SK-N-SH (cell line): ENCODE results near the gene CALCB. TPM values are rescaled to one million over a fixed set of nuclear protein-coding genes. Genes with fewer than 3 reads are reported as not detected.

Source experiments
- CTCF ChIA-PET: fragments of 300-600, 350-600 bp; formaldehyde crosslinking; extraction: SDS; loops from one replicate; lab custom pipeline; 2021; lab: Yijun Ruan, JAX
- POLR2A ChIA-PET: fragments of 350-600 bp; sonication (Branson Sonifier 250); formaldehyde crosslinking; extraction: SDS; loops from one replicate; lab custom pipeline; 2020; ENCODE audit warnings: antibody characterized with exemption, inconsistent platforms; lab: Yijun Ruan, JAX
- DNase-seq: peaks from one replicate; pipeline ENCODE4 v3.0.0; 2012
- H2AFZ ChIP-seq: fragments of 200-600 bp; sonication (generic); 2 replicates; pipeline ENCODE4 v1.8.1; 2016; ENCODE audit warnings: antibody characterized with exemption, mild to moderate bottlenecking, low read depth
- H3F3A ChIP-seq: fragments of 200-600 bp; sonication (generic); replicated peaks from 2 replicates; pipeline ENCODE3; 2016; ENCODE audit warnings: antibody characterized with exemption, mild to moderate bottlenecking; ENCODE audit not compliant: insufficient read depth
- H3K27ac ChIP-seq, 2 experiments: fragments of 200-500 bp in 1 of 2; fragments of 200-600 bp in 1 of 2; sonication (Bioruptor generic) in 1 of 2; sonication (generic), shearing (Covaris generic) in 1 of 2; 2 replicates each; pipeline versions ENCODE4 v1.5.1 to v1.6.1; 2014 to 2016; ENCODE audit warnings: low read depth in 2 of 2, inconsistent platforms in 1 of 2, low read length in 1 of 2, mild to moderate bottlenecking in 1 of 2, mixed read lengths in 1 of 2
- H3K27me3 ChIP-seq: fragments of 200-600 bp; sonication (generic), shearing (Covaris generic); 2 replicates; pipeline ENCODE4 v1.6.1; 2016; ENCODE audit warnings: mixed run types; ENCODE audit not compliant: insufficient read depth
- H3K36me3 ChIP-seq, 2 experiments: fragments of 200-500 bp in 1 of 2; fragments of 200-600 bp in 1 of 2; sonication (Bioruptor generic) in 1 of 2; sonication (generic) in 1 of 2; replicated peaks in 1 of 2; 2 replicates each; pipeline versions ENCODE3 to v1.5.1; 2014 to 2016; ENCODE audit warnings: low read length in 1 of 2, mild to moderate bottlenecking in 1 of 2; ENCODE audit not compliant: insufficient read depth in 2 of 2, control insufficient read depth in 1 of 2
- H3K4me1 ChIP-seq, 2 experiments: fragments of 200-500 bp in 1 of 2; fragments of 200-600 bp in 1 of 2; sonication (Bioruptor generic) in 1 of 2; sonication (generic), shearing (Covaris generic) in 1 of 2; 2 replicates each; pipeline versions ENCODE4 v1.5.1 to v1.6.1; 2014 to 2016; ENCODE audit warnings: low read depth in 1 of 2, low read length in 1 of 2, mixed run types in 1 of 2; ENCODE audit not compliant: insufficient read depth in 2 of 2, control insufficient read depth in 1 of 2
- H3K4me2 ChIP-seq: fragments of 200-600 bp; sonication (generic), shearing (Covaris generic); 2 replicates; pipeline ENCODE4 v1.6.1; 2017; ENCODE audit warnings: mixed run types
- H3K4me3 ChIP-seq, 2 experiments: fragments of 200-500 bp in 1 of 2; fragments of 200-600 bp in 1 of 2; sonication (Bioruptor generic) in 1 of 2; sonication (generic), shearing (Covaris generic) in 1 of 2; 2 replicates each; pipeline versions ENCODE4 v1.5.1 to v1.8.1; 2014 to 2016; ENCODE audit warnings: low read depth in 2 of 2, inconsistent platforms in 1 of 2, low read length in 1 of 2, mild to moderate bottlenecking in 1 of 2, mixed read lengths in 1 of 2, moderate library complexity in 1 of 2
- H3K79me2 ChIP-seq: fragments of 200-600 bp; sonication (generic); 2 replicates; pipeline ENCODE4 v1.8.1; 2017; ENCODE audit warnings: mild to moderate bottlenecking; ENCODE audit not compliant: insufficient read depth
- H3K9ac ChIP-seq: fragments of 200-600 bp; sonication (generic); 2 replicates; pipeline ENCODE4 v1.6.1; 2017; ENCODE audit warnings: mixed run types
- H3K9me2 ChIP-seq: fragments of 200-600 bp; sonication (generic); 2 replicates; pipeline ENCODE4 v1.6.1; 2017; ENCODE audit warnings: mixed run types
- H3K9me3 ChIP-seq: fragments of 200-600 bp; sonication (generic); 2 replicates; pipeline ENCODE4 v1.6.1; 2017; ENCODE audit warnings: mixed run types, mild to moderate bottlenecking, moderate library complexity
- H4K20me1 ChIP-seq: fragments of 200-600 bp; sonication (generic); 2 replicates; pipeline ENCODE4 v1.6.1; 2017; ENCODE audit warnings: mild to moderate bottlenecking, mixed run types; ENCODE audit not compliant: insufficient read depth
- EP300 ChIP-seq, 2 experiments: IDR thresholded peaks; 2 replicates each; pipeline versions ENCODE4 v1.4.0 to v1.6.1; 2012; ENCODE audit warnings: borderline replicate concordance in 1 of 2, low read depth in 1 of 2, low read length in 1 of 2
- JUND ChIP-seq: IDR thresholded peaks from 2 replicates; pipeline ENCODE4 v1.4.0; 2012
- MEF2A ChIP-seq: IDR thresholded peaks from 2 replicates; pipeline ENCODE4 v1.4.0; 2012; ENCODE audit warnings: low read depth, borderline replicate concordance
- USF2 ChIP-seq: fragments of 150-350 bp; IDR thresholded peaks from 2 replicates; pipeline ENCODE4 v1.6.1; 2017; ENCODE audit warnings: antibody characterized with exemption, low read length, low read depth, borderline replicate concordance
- WGBS: methylation state at CpG from one replicate; pipeline ENCODE4 v1.1.6; 2017; ENCODE audit warnings: low lambda C conversion rate; 5-methylcytosine and 5-hydroxymethylcytosine counted together
- polyA plus RNA-seq, 3 experiments: library from polyadenylated mRNA; depleted of rRNA; stranded (reverse); fragments of >200 nt; gene quantifications; 2 replicates each; pipeline ENCODE4 v1.2.3, GENCODE V29; 2012

The CALCB gene
- polyA plus RNA-seq, 1 of the 3 experiments (the other 2 are of a cell fraction): 0.07 TPM

DNA sequence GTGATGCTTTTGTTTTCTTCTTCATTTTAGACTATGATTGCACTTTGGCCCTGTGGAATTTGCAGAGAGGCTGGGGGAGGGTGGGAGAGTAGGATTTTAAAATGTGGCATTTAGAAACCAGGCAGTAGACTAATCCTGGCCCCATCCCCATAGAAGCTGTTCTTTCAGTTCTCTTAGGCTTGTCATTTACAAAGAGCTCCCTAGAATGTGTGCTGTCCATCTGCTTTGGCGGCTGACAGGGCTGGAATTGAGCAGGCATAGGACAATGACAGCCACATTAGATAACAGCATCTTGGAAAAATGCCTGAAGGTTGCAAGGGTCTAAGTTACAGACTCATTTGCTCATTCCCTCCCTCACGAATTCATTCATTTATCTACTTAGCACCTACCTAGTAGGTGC lies 51.1 kb downstream of the CALCB start:
- no peak for DNase-seq
- H3K9ac ChIP-seq: no peak overlapping the region
- no peaks in the 10 kb centered on the region for H3K36me3 ChIP-seq
- no peaks in the 10 kb centered on the region for H3K9me3 ChIP-seq
- no peaks in the 10 kb centered on the region for H3K79me2 ChIP-seq
- CTCF ChIA-PET: interaction anchor here (0.6 to 2.8 kb wide), 5 partner anchors 11 to 217 kb away, joined by 3 to 11 read pairs (median 3); partner anchors contain the start of gene CALCB
- no peak overlapping the region for H3K27ac ChIP-seq
- no peak overlapping the region; the same call in 1 of the 2 replicates for H3K4me2 ChIP-seq
- H3F3A ChIP-seq: no peaks in the 10 kb centered on the region
- 14% methylated on average over 2 of the region's 2 CpGs for WGBS
- no peak overlapping the region for H3K4me3 ChIP-seq
- POLR2A ChIA-PET: no interaction called here
- no peaks in the 10 kb centered on the region for H4K20me1 ChIP-seq
- H3K4me1 ChIP-seq: no peaks in the 10 kb centered on the region; a peak in 1 of 4 replicates
- TF ChIP-seq MEF2A: no peak
- TF ChIP-seq, all 33 proteins: peak for 0
- no peak overlapping the region for H2AFZ ChIP-seq
- H3K27me3 ChIP-seq: no peaks in the 10 kb centered on the region
- H3K9me2 ChIP-seq: no peaks in the 10 kb centered on the region

DNA sequence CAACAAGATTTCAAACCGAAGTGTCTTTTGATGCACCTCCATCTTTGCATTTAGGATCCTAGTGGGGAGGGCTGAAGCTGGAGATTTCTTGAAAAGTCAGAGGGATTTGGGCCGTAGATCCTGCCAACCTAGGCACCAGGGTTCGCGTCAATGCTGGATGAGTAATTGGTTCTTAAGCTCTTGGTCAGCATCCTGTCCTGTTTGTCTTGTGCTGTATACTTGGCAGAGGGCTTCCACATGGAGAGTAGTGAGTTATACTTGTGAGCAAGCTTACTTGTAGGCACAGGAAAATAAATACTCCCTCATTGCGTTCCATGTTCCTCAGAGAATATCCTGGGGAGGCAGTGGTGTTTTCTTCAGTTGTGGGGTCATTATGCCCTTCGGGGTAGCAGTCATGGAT lies 53.9 kb downstream of the CALCB start:
- CTCF ChIA-PET: interaction anchor here (1.0 to 2.1 kb wide), 4 partner anchors 10 to 153 kb away, joined by 3 to 6 read pairs (median 4); no protein-coding TSS in a partner anchor
- no peaks in the 10 kb centered on the region for H3K9me2 ChIP-seq

More for the DNA sequence above, 53.9 kb downstream of the CALCB start:
- no peaks in the 10 kb centered on the region for H3K36me3 ChIP-seq
- H3K9me3 ChIP-seq: no peaks in the 10 kb centered on the region
- peaks cover 5% of the 10 kb centered on the region for H3F3A ChIP-seq
- no peaks in the 10 kb centered on the region for H4K20me1 ChIP-seq
- POLR2A ChIA-PET: no interaction called here
- H3K27me3 ChIP-seq: no peaks in the 10 kb centered on the region
- peaks cover 0 to 3% of the 10 kb centered on the region in 2 experiments; a peak in 1 of 4 replicates for H3K4me1 ChIP-seq
- no peak overlapping the region; the same call in 1 of the 2 replicates for H3K4me2 ChIP-seq
- H3K79me2 ChIP-seq: no peaks in the 10 kb centered on the region
- DNase-seq: no peak
- no peak overlapping the region for H3K27ac ChIP-seq
- TF ChIP-seq EP300 (IDR thresholded peaks at IDR 0.05; ENCODE audit: borderline replicate concordance in 1 of 2, low read depth in 1 of 2, low read length in 1 of 2) (no peak), JUND (no peak), USF2 (no peak)
- no peak overlapping the region for H3K4me3 ChIP-seq
- no peak overlapping the region for H3K9ac ChIP-seq
- no peak overlapping the region for H2AFZ ChIP-seq
- 33% methylated on average over 6 of the region's 6 CpGs for WGBS

Other genes starting within 250 kb of the CALCB start
- 9.3 and 10.9 TPM in 2 replicates for gene CYP2R1, start 181.4 kb upstream of the CALCB start, polyA plus RNA-seq (2012; rRNA removed)
- gene CALCA, start 101.2 kb upstream of the CALCB start, polyA plus RNA-seq (2012; rRNA removed): not detected in 2 replicates
- not detected in 2 replicates for gene INSC, start 41.3 kb downstream of the CALCB start, polyA plus RNA-seq (2012; rRNA removed)